B cell (primary cell): Measurements from ENCODE around the gene ANKRD62. TPM values are rescaled to one million over a fixed set of nuclear protein-coding genes. Genes with fewer than 3 reads are reported as not detected.
"Not testable (repeated sequence)": the region's sequence is repeated elsewhere in the genome, so short reads cannot be mapped to it uniquely, and the experiment has no call there.

Experiments
- ATAC-seq: fragments of 200-7000 bp; cut with Tn5 transposase; one replicate; pipeline ENCODE4 v1.10.0; 2021; ENCODE audit warnings: low read depth, mild to moderate bottlenecking, moderate number of reproducible peaks, moderate library complexity
- CTCF ChIA-PET: fragments of 350-600 bp; sonication (Branson Sonifier 250); formaldehyde crosslinking; loops from one replicate; lab custom pipeline; 2021; ENCODE audit warnings: antibody characterized with exemption, inconsistent platforms; lab: Charles Lee
- POLR2A ChIA-PET: fragments of 350-600 bp; sonication (Branson Sonifier 250); formaldehyde crosslinking; loops from one replicate; lab custom pipeline; 2021; ENCODE audit warnings: antibody characterized with exemption; lab: Charles Lee
- DNase-seq: peaks from one replicate; pipeline ENCODE4 v3.0.0; 2013
- H2AFZ ChIP-seq: 2 replicates; pipeline ENCODE4 v1.6.1; 2012; ENCODE audit warnings: mild to moderate bottlenecking, low read depth, low read length; ENCODE audit not compliant: insufficient read depth, poor library complexity, severe bottlenecking
- H3K27ac ChIP-seq, 2 donors: 1 replicate in 1 of 2; 2 replicates in 1 of 2; pipeline ENCODE4 v1.5.1; 2012 to 2013; ENCODE audit warnings: low read length in 2 of 2, mild to moderate bottlenecking in 2 of 2, moderate library complexity in 1 of 2
- H3K27me3 ChIP-seq, 4 experiments: fragments of 200-600 bp in 1 of 4; sonication (generic) in 1 of 4; replicated peaks in 1 of 4; 1 replicate in 2 of 4; 2 replicates in 2 of 4; pipeline versions ENCODE4 v1.6.1 to v1.7.0; 2013 to 2016; ENCODE audit warnings: low read length in 3 of 4, mild to moderate bottlenecking in 2 of 4, mixed read lengths in 1 of 4, moderate library complexity in 1 of 4; ENCODE audit not compliant: insufficient read depth in 4 of 4, control insufficient read depth in 3 of 4; ENCODE audit errors: control extremely low read depth in 1 of 4
- H3K36me3 ChIP-seq, 2 experiments: replicated peaks in 1 of 2; 1 replicate in 1 of 2; 2 replicates in 1 of 2; pipeline versions ENCODE4 v1.6.1 to v1.7.1; 2013; ENCODE audit warnings: low read length in 1 of 2; ENCODE audit not compliant: insufficient read depth in 2 of 2, control insufficient read depth in 1 of 2; ENCODE audit errors: control extremely low read depth in 1 of 2, extremely low read depth in 1 of 2
- H3K4me1 ChIP-seq, 2 donors: fragments of 200-600 bp in 1 of 2; sonication (generic) in 1 of 2; 1 replicate in 1 of 2; 2 replicates in 1 of 2; pipeline versions ENCODE4 v1.5.1 to v1.6.1; 2013 to 2017; ENCODE audit warnings: low read length in 2 of 2; ENCODE audit not compliant: control insufficient read depth in 2 of 2, insufficient read depth in 2 of 2
- H3K4me2 ChIP-seq: replicated peaks from 2 replicates; pipeline ENCODE3; 2012; ENCODE audit warnings: mild to moderate bottlenecking, low read depth, low read length; ENCODE audit not compliant: poor library complexity, severe bottlenecking
- H3K4me3 ChIP-seq, 5 experiments: fragments of 200-600 bp in 1 of 5; sonication (generic) in 1 of 5; 1 replicate in 3 of 5; 2 replicates in 2 of 5; pipeline versions ENCODE4 v1.5.1 to v1.7.0; 2011 to 2016; ENCODE audit warnings: low read length in 4 of 5, mild to moderate bottlenecking in 4 of 5, low read depth in 2 of 5, control low read depth in 1 of 5, moderate library complexity in 1 of 5; ENCODE audit not compliant: insufficient read depth in 1 of 5; ENCODE audit errors: control extremely low read depth in 1 of 5, extremely low read depth in 1 of 5
- H3K79me2 ChIP-seq: fragments of 200-600 bp; sonication (generic); one replicate; pipeline ENCODE4 v1.6.0; 2016; ENCODE audit warnings: low read length; ENCODE audit not compliant: control insufficient read depth, insufficient read depth
- H3K9ac ChIP-seq: fragments of 200-600 bp; sonication (generic); 2 replicates; pipeline ENCODE4 v1.6.1; 2017; ENCODE audit warnings: mild to moderate bottlenecking, low read length, moderate library complexity
- H3K9me3 ChIP-seq, 3 donors: one replicate each; pipeline versions ENCODE4 v1.6.1 to v1.7.1; 2013; ENCODE audit warnings: low read length in 2 of 3; ENCODE audit not compliant: control insufficient read depth in 2 of 3, insufficient read depth in 1 of 3; ENCODE audit errors: control extremely low read depth in 1 of 3
- H4K20me1 ChIP-seq: 2 replicates; pipeline ENCODE4 v1.6.0; 2012; ENCODE audit warnings: mild to moderate bottlenecking, low read length; ENCODE audit not compliant: insufficient read depth, control insufficient read depth, poor library complexity, severe bottlenecking
- H3K27ac Mint-ChIP-seq: one replicate; pipeline ENCODE4 v1.8.0; 2021; ENCODE audit warnings: mixed read lengths
- H3K27me3 Mint-ChIP-seq: one replicate; pipeline ENCODE4 v1.8.0; 2021; ENCODE audit warnings: mixed read lengths
- H3K4me1 Mint-ChIP-seq: one replicate; pipeline ENCODE4 v1.8.0; 2021; ENCODE audit warnings: mixed read lengths
- H3K4me3 Mint-ChIP-seq: one replicate; pipeline ENCODE4 v1.8.0; 2021; ENCODE audit warnings: mixed read lengths
- H3K9me3 Mint-ChIP-seq: one replicate; pipeline ENCODE4 v1.8.0; 2022; ENCODE audit warnings: mixed read lengths; ENCODE audit not compliant: insufficient read depth
- WGBS: methylation state at CpG from one replicate; pipeline ENCODE4 v1.1.5; 2013; ENCODE audit warnings: missing lambda C conversion rate; ENCODE audit not compliant: insufficient coverage; 5-methylcytosine and 5-hydroxymethylcytosine counted together
- intact Hi-C: fragments of 100-400 bp; cut with micrococcal nuclease; formaldehyde crosslinking; loops from one replicate; pipeline ENCODE4 v1.10.0; 2022
- polyA plus RNA-seq: library from polyadenylated mRNA; depleted of rRNA; stranded (reverse); fragments of >200 nt; gene quantifications from 2 replicates; pipeline ENCODE4 v1.2.3, GENCODE V29; 2012
- total RNA-seq, 2 donors: library from RNA; stranded (reverse); fragments of 120-200 nt in 1 of 2; gene quantifications; 1 replicate in 1 of 2; 2 replicates in 1 of 2; pipeline versions ENCODE4 v1.2.3 to v1.2.4, GENCODE V29; 2013 to 2022

ANKRD62 gene
- total and polyA plus RNA-seq, 2 donors (not counting 1 experiment from before 2014, with no cell fraction given), result not detected

- H3K27me3 ChIP-seq, H3K9me3 Mint-ChIP-seq, H3K9me3 ChIP-seq, H4K20me1 ChIP-seq, ATAC-seq, H3K4me2 ChIP-seq, H3K9ac ChIP-seq, H3K4me3 ChIP-seq, H3K4me3 Mint-ChIP-seq, H3K27me3 Mint-ChIP-seq, POLR2A ChIA-PET, H3K79me2 ChIP-seq, H3K4me1 ChIP-seq, intact Hi-C loops, H3K27ac ChIP-seq, H3K36me3 ChIP-seq, CTCF ChIA-PET, DNase-seq, H2AFZ ChIP-seq, H3K4me1 Mint-ChIP-seq, H3K27ac Mint-ChIP-seq: not testable (repeated sequence)
- WGBS, result no CpG with 5 or more reads among the region's 4 CpGs
Observed at GRCh38 chr18:12138831-12139230, 45.2 kb downstream of the ANKRD62 start.

DNA sequence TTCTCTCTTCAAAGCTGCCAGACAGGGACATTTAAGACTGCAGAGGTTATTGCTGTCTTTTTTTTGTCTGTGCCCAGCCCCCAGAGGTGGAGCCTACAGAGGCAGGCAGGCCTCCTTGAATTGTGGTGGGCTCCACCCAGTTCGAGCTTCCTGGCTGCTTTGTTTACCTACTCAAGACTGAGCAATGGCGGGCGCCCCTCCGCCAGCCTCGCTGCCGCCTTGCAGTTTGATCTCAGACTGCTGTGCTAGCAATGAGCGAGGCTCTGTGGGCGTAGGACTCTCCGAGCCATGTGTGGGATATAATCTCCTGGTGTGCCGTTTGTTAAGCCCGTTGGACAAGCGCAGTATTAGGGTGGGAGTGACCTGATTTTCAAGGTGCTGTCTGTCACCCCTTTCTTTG, 47.2 kb downstream of the ANKRD62 start:
- H3K27me3 Mint-ChIP-seq, H3K4me3 ChIP-seq, H3K27ac ChIP-seq, H3K4me3 Mint-ChIP-seq, H4K20me1 ChIP-seq, POLR2A ChIA-PET, H3K79me2 ChIP-seq, H3K4me1 ChIP-seq, intact Hi-C loops, H3K4me1 Mint-ChIP-seq, H3K9me3 ChIP-seq, H2AFZ ChIP-seq, H3K9ac ChIP-seq, ATAC-seq, DNase-seq, H3K4me2 ChIP-seq, H3K27ac Mint-ChIP-seq, H3K36me3 ChIP-seq, CTCF ChIA-PET, H3K27me3 ChIP-seq, H3K9me3 Mint-ChIP-seq: not testable (repeated sequence)
- 100% methylated on average over 3 of the region's 12 CpGs for WGBS

DNA sequence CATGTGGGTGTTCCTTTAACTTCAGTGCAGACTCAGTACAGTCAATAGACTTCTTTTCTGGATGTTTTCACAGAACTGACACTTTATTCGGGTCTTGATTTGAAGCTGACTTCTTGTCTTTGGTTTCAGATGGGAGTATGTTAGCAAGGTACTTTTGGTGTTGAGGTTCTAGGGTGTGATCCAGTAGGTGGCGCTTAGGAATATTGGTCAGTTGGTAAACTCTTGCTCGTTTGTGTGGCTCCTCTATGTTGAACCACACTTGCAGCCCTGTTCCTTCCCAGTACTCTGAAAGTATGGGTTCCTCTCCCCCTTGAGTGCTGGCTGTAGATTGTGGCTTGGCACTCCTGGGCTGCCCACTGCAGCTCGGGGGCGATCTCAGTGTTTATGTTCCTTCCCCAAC, 48.1 kb downstream of the ANKRD62 start:
- H3K9me3 Mint-ChIP-seq, H2AFZ ChIP-seq, intact Hi-C loops, H3K27me3 Mint-ChIP-seq, H3K4me1 Mint-ChIP-seq, H3K4me3 Mint-ChIP-seq, H3K9me3 ChIP-seq, H3K4me2 ChIP-seq, H3K27ac ChIP-seq, H3K27me3 ChIP-seq, H4K20me1 ChIP-seq, H3K9ac ChIP-seq, H3K4me1 ChIP-seq, H3K27ac Mint-ChIP-seq, H3K36me3 ChIP-seq, H3K79me2 ChIP-seq, H3K4me3 ChIP-seq, POLR2A ChIA-PET, DNase-seq, CTCF ChIA-PET, ATAC-seq: not testable (repeated sequence)
- WGBS, result no CpG with 5 or more reads among the region's 5 CpGs

DNA sequence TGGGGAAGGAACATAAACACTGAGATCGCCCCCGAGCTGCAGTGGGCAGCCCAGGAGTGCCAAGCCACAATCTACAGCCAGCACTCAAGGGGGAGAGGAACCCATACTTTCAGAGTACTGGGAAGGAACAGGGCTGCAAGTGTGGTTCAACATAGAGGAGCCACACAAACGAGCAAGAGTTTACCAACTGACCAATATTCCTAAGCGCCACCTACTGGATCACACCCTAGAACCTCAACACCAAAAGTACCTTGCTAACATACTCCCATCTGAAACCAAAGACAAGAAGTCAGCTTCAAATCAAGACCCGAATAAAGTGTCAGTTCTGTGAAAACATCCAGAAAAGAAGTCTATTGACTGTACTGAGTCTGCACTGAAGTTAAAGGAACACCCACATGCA, 55.8 kb downstream of the ANKRD62 start:
- intact Hi-C loops, H3K79me2 ChIP-seq, H3K27ac Mint-ChIP-seq, H4K20me1 ChIP-seq, ATAC-seq, DNase-seq, H3K27ac ChIP-seq, H3K9ac ChIP-seq, H3K4me2 ChIP-seq, H3K4me1 ChIP-seq, H2AFZ ChIP-seq, POLR2A ChIA-PET, H3K36me3 ChIP-seq, H3K27me3 Mint-ChIP-seq, H3K4me3 Mint-ChIP-seq, H3K9me3 Mint-ChIP-seq, CTCF ChIA-PET, H3K9me3 ChIP-seq, H3K4me3 ChIP-seq, H3K27me3 ChIP-seq, H3K4me1 Mint-ChIP-seq: not testable (repeated sequence)
- no CpG with 5 or more reads among the region's 5 CpGs for WGBS
